NCI-H187 treated with DMSO at 0.1 percent for 48 hours (cell line): ENCODE measurements around the gene GLYATL1.

Source experiments
- DNase-seq: peaks from one replicate; lab custom pipeline; 2025; lab: John Stamatoyannopoulos, UW

GLYATL1 gene

GRCh38 chr11:58939277-58939676 lies at the start of gene GLYATL1:
Gene GLYATL1, plus strand, starts transcription at chr11:58939488. Its CDS starts 7,600 bp downstream, at chr11:58947088.
- no peak for DNase-seq

GRCh38 chr11:58893899-58894298 lies 45.4 kb upstream of the GLYATL1 start:
- DNase-seq, result no peak

- no peak for DNase-seq
Measured at GRCh38 chr11:58898106-58898505, 41.2 kb upstream of the GLYATL1 start.

- no peak for DNase-seq
Measured at GRCh38 chr11:58900479-58901420, 38.5 kb upstream of the GLYATL1 start.

GRCh38 chr11:58902881-58903280 lies 36.4 kb upstream of the GLYATL1 start:
- DNase-seq, result no peak

- DNase-seq, result no peak
Measured at GRCh38 chr11:58905011-58905720, 34.1 kb upstream of the GLYATL1 start.

- DNase-seq, result no peak
Measured at GRCh38 chr11:58905721-58906547, 33.4 kb upstream of the GLYATL1 start.

GRCh38 chr11:58907780-58908179 lies 31.5 kb upstream of the GLYATL1 start:
- DNase-seq, result no peak

GRCh38 chr11:58912124-58912523 lies 27.2 kb upstream of the GLYATL1 start:
- no peak for DNase-seq

- DNase-seq, result no peak
Measured at GRCh38 chr11:58913685-58914084, 25.6 kb upstream of the GLYATL1 start.

- no peak for DNase-seq
Measured at GRCh38 chr11:58914821-58915543, 24.3 kb upstream of the GLYATL1 start.

GRCh38 chr11:58916637-58917036 lies 22.7 kb upstream of the GLYATL1 start:
- DNase-seq, result no peak

GRCh38 chr11:58917159-58917783 lies 22.0 kb upstream of the GLYATL1 start:
- no peak for DNase-seq

- no peak for DNase-seq
Measured at GRCh38 chr11:58919561-58919960, 19.7 kb upstream of the GLYATL1 start.

- no peak for DNase-seq
Measured at GRCh38 chr11:58919980-58920379, 19.3 kb upstream of the GLYATL1 start.

- no peak for DNase-seq
Measured at GRCh38 chr11:58921778-58922390, 17.4 kb upstream of the GLYATL1 start.

- no peak for DNase-seq
Measured at GRCh38 chr11:58922479-58922878, 16.8 kb upstream of the GLYATL1 start.

- no peak for DNase-seq
Measured at GRCh38 chr11:58923300-58923788, 15.9 kb upstream of the GLYATL1 start.

GRCh38 chr11:58924230-58924629 lies 15.1 kb upstream of the GLYATL1 start:
- no peak for DNase-seq

- no peak for DNase-seq
Measured at GRCh38 chr11:58926251-58926650, 13.0 kb upstream of the GLYATL1 start.
